Astrocyte (in vitro differentiated cells and primary cell): ENCODE data around the gene CYP8B1. TPM values are rescaled to one million over a fixed set of nuclear protein-coding genes. Genes with fewer than 3 reads are reported as not detected.

Source experiments
- DNase-seq: peaks from one replicate; pipeline ENCODE4 v3.0.0-alpha.2; 2010; ENCODE audit warnings: low read depth
- FAIRE-seq: peaks from 2 replicates; lab custom pipeline; 2011; peaks lifted over from hg19 to GRCh38; lab: Jason Lieb, UNC
- H2AFZ ChIP-seq: 2 replicates; pipeline ENCODE4 v1.6.0; 2012; ENCODE audit warnings: low read depth, low read length, inconsistent platforms
- H3K27ac ChIP-seq: 2 replicates; pipeline ENCODE4 v1.5.1; 2011; ENCODE audit warnings: low read depth, low read length, inconsistent platforms
- H3K27me3 ChIP-seq: 2 replicates; pipeline ENCODE4 v1.6.0; 2011; ENCODE audit warnings: low read length, inconsistent platforms; ENCODE audit not compliant: insufficient read depth
- H3K36me3 ChIP-seq: 2 replicates; pipeline ENCODE4 v1.5.1; 2011; ENCODE audit warnings: low read length, inconsistent platforms; ENCODE audit not compliant: insufficient read depth
- H3K4me1 ChIP-seq: 2 replicates; pipeline ENCODE4 v1.5.1; 2011; ENCODE audit warnings: low read length, inconsistent platforms; ENCODE audit not compliant: insufficient read depth
- H3K4me2 ChIP-seq: 2 replicates; pipeline ENCODE4 v1.6.0; 2012; ENCODE audit warnings: low read length, inconsistent platforms
- H3K4me3 ChIP-seq: 2 replicates; pipeline ENCODE4 v1.5.1; 2011; ENCODE audit warnings: low read depth, mild to moderate bottlenecking, low read length, inconsistent platforms; ENCODE audit not compliant: insufficient read depth
- H3K79me2 ChIP-seq: 2 replicates; pipeline ENCODE4 v1.6.0; 2012; ENCODE audit warnings: mild to moderate bottlenecking, low read length, inconsistent platforms; ENCODE audit not compliant: insufficient read depth
- H3K9ac ChIP-seq: 2 replicates; pipeline ENCODE4 v1.6.0; 2012; ENCODE audit warnings: mild to moderate bottlenecking, low read length, inconsistent platforms
- H3K9me3 ChIP-seq: 2 replicates; pipeline ENCODE4 v1.5.1; 2012; ENCODE audit warnings: low read depth, mild to moderate bottlenecking, low read length, inconsistent platforms; ENCODE audit not compliant: insufficient read depth
- H4K20me1 ChIP-seq: 2 replicates; pipeline ENCODE4 v1.6.0; 2012; ENCODE audit warnings: low read length, inconsistent platforms; ENCODE audit not compliant: insufficient read depth
- H3K27ac Mint-ChIP-seq: one replicate; pipeline ENCODE4 v1.8.0; 2021; ENCODE audit warnings: mild to moderate bottlenecking, mixed read lengths; ENCODE audit not compliant: unreplicated experiment
- H3K27me3 Mint-ChIP-seq: one replicate; pipeline ENCODE4 v1.8.0; 2021; ENCODE audit warnings: low read depth, mixed read lengths; ENCODE audit not compliant: unreplicated experiment
- H3K36me3 Mint-ChIP-seq: one replicate; pipeline ENCODE4 v1.8.0; 2021; ENCODE audit warnings: low read depth, mixed read lengths; ENCODE audit not compliant: unreplicated experiment
- H3K4me1 Mint-ChIP-seq: one replicate; pipeline ENCODE4 v1.8.0; 2021; ENCODE audit warnings: low read depth, mixed read lengths; ENCODE audit not compliant: unreplicated experiment
- H3K4me3 Mint-ChIP-seq: one replicate; pipeline ENCODE4 v1.8.0; 2021; ENCODE audit warnings: mild to moderate bottlenecking, moderate library complexity, mixed read lengths; ENCODE audit not compliant: unreplicated experiment
- H3K9me3 Mint-ChIP-seq: one replicate; pipeline ENCODE4 v1.8.0; 2021; ENCODE audit warnings: mild to moderate bottlenecking, mixed read lengths; ENCODE audit not compliant: unreplicated experiment
- CTCF ChIP-seq: IDR thresholded peaks from 2 replicates; pipeline ENCODE4 v1.5.1; 2011; ENCODE audit warnings: low read depth, mild to moderate bottlenecking, inconsistent platforms, low read length, moderate library complexity; ENCODE audit not compliant: insufficient read depth
- EZH2 ChIP-seq: IDR thresholded peaks from 2 replicates; pipeline ENCODE4 v1.6.1; 2012; ENCODE audit warnings: mild to moderate bottlenecking, low read length, inconsistent platforms; ENCODE audit not compliant: insufficient read depth
- total RNA-seq: library from RNA; stranded (reverse); gene quantifications from 2 replicates; pipeline ENCODE4 v1.2.1, GENCODE V29; 2021

CYP8B1 gene
- total RNA-seq, 1 donor from 2014 or later: not detected

GRCh38 chr3:42829083-42829627 lies 46.5 kb downstream of the CYP8B1 start:
- Mint-ChIP-seq H3K4me1 (peaks cover 9% of the 10 kb centered on the region), H3K27me3 (no peaks in the 10 kb centered on the region), H3K36me3 (no peaks in the 10 kb centered on the region), H3K9me3 (no peaks in the 10 kb centered on the region), H3K27ac (no peak overlapping the region), H3K4me3 (no peak overlapping the region)
- Histone ChIP-seq H3K9ac (no peak overlapping the region), H2AFZ (no peak overlapping the region), H4K20me1 (no peaks in the 10 kb centered on the region), H3K36me3 (no peaks in the 10 kb centered on the region), H3K4me2 (no peak overlapping the region), H3K4me1 (no peaks in the 10 kb centered on the region), H3K27ac (no peak overlapping the region), H3K27me3 (no peaks in the 10 kb centered on the region), H3K4me3 (no peak overlapping the region), H3K9me3 (no peaks in the 10 kb centered on the region), H3K79me2 (no peaks in the 10 kb centered on the region)
- no peak for FAIRE-seq
- TF ChIP-seq EZH2: no peak
- TF ChIP-seq CTCF: no peak
- DNase-seq: no peak

- Histone ChIP-seq H3K36me3 (no peaks in the 10 kb centered on the region), H3K9ac (no peak overlapping the region), H3K79me2 (no peaks in the 10 kb centered on the region), H3K9me3 (no peaks in the 10 kb centered on the region), H4K20me1 (no peaks in the 10 kb centered on the region), H3K4me2 (no peak overlapping the region), H3K27me3 (no peaks in the 10 kb centered on the region), H3K4me3 (no peak overlapping the region), H3K4me1 (no peaks in the 10 kb centered on the region), H2AFZ (no peak overlapping the region), H3K27ac (no peak overlapping the region)
- FAIRE-seq (no peak), DNase-seq (no peak)
- Mint-ChIP-seq H3K27ac (no peak overlapping the region), H3K36me3 (no peaks in the 10 kb centered on the region), H3K9me3 (no peaks in the 10 kb centered on the region), H3K4me3 (no peak overlapping the region), H3K4me1 (peaks cover 21% of the 10 kb centered on the region), H3K27me3 (no peaks in the 10 kb centered on the region)
- TF ChIP-seq EZH2 (no peak), CTCF (no peak)
These were observed 48.0 kb downstream of the CYP8B1 start for GRCh38 chr3:42827654-42828053.

DNA sequence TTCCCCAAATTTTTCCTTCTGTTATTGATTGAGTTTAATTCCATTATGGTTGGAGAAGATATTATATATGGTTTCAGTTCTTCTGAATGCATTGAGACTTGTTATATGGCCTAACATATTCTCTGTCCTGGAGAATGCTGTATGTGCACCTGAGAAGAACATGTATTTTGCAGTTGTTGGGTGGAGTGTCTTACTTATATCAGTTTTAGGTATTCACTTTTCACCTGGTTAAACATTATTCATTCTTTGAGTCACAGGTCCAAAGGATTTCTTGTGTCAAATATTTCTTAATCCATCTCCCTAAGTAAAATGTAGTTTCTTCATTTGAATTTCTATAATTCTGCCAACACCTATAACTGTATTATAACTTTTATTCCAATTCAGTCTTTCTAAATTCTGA lies 48.7 kb downstream of the CYP8B1 start:
- no peaks in the 10 kb centered on the region for H3K27me3 Mint-ChIP-seq
- no peaks in the 10 kb centered on the region for H3K79me2 ChIP-seq
- H3K27ac ChIP-seq: no peak overlapping the region
- H3K9me3 Mint-ChIP-seq: no peaks in the 10 kb centered on the region
- H3K27ac Mint-ChIP-seq: no peak overlapping the region
- no peak overlapping the region for H3K4me3 ChIP-seq
- no peaks in the 10 kb centered on the region for H4K20me1 ChIP-seq
- TF ChIP-seq CTCF (no peak), EZH2 (no peak)
- H3K36me3 ChIP-seq: no peaks in the 10 kb centered on the region
- no peak for DNase-seq
- H3K4me1 Mint-ChIP-seq: peaks cover 21% of the 10 kb centered on the region
- H2AFZ ChIP-seq: no peak overlapping the region
- no peaks in the 10 kb centered on the region for H3K27me3 ChIP-seq
- no peak overlapping the region for H3K9ac ChIP-seq
- no peaks in the 10 kb centered on the region for H3K36me3 Mint-ChIP-seq
- H3K4me1 ChIP-seq: no peaks in the 10 kb centered on the region
- H3K9me3 ChIP-seq: no peaks in the 10 kb centered on the region
- H3K4me3 Mint-ChIP-seq: no peak overlapping the region
- H3K4me2 ChIP-seq: no peak overlapping the region
- no peak for FAIRE-seq
